HepG2 (cell line): ENCODE results near the gene RHBDF2. TPM values are rescaled to one million over a fixed set of nuclear protein-coding genes. Genes with fewer than 3 reads are reported as not detected.

Source experiments
- GTF3A ChIP-seq: sonication (generic); formaldehyde crosslinking; conservative IDR thresholded peaks from 2 replicates; pipeline ENCODE4 v1.4.0; 2020; ENCODE audit warnings: mild to moderate bottlenecking, missing genetic modification reagents
- HNRNPL ChIP-seq: fragments of 200-400 bp; formaldehyde crosslinking; IDR thresholded peaks from 2 replicates; pipeline ENCODE4 v1.6.1; 2017; ENCODE audit warnings: mild to moderate bottlenecking, low read depth, low read length
- IKZF4 ChIP-seq: sonication (generic); formaldehyde crosslinking; IDR thresholded peaks from 2 replicates; pipeline ENCODE4 v1.5.1; 2020; ENCODE audit warnings: borderline replicate concordance, mild to moderate bottlenecking, low read depth, missing genetic modification reagents; ENCODE audit errors: not compliant biosample characterization
- KAT8 ChIP-seq: IDR thresholded peaks from 2 replicates; pipeline ENCODE4 v1.6.1; 2016; ENCODE audit warnings: missing genetic modification reagents, missing compliant biosample characterization
- KDM5B ChIP-seq: sonication (generic); formaldehyde crosslinking; IDR thresholded peaks from 2 replicates; pipeline ENCODE4 v1.4.0; 2020; ENCODE audit warnings: missing genetic modification reagents, mild to moderate bottlenecking, borderline replicate concordance
- MEF2D ChIP-seq: sonication (generic); formaldehyde crosslinking; IDR thresholded peaks from 2 replicates; pipeline ENCODE4 v1.5.1; 2020; ENCODE audit warnings: mild to moderate bottlenecking, missing genetic modification reagents
- MNT ChIP-seq: fragments of 450-650 bp; IDR thresholded peaks from 2 replicates; pipeline ENCODE4 v1.6.1; 2016
- PHF21A ChIP-seq: sonication (generic); formaldehyde crosslinking; IDR thresholded peaks from 2 replicates; pipeline ENCODE4 v1.5.0; 2020; ENCODE audit warnings: mild to moderate bottlenecking, missing genetic modification reagents
- RARA ChIP-seq: IDR thresholded peaks from 2 replicates; pipeline ENCODE4 v1.6.1; 2016; ENCODE audit warnings: missing genetic modification reagents, missing compliant biosample characterization
- SIX1 ChIP-seq: sonication (generic); formaldehyde crosslinking; IDR thresholded peaks from 2 replicates; pipeline ENCODE4 v1.4.0; 2020; ENCODE audit warnings: missing genetic modification reagents, borderline replicate concordance
- SMYD3 ChIP-seq: sonication (generic); formaldehyde crosslinking; IDR thresholded peaks from 2 replicates; pipeline ENCODE4 v1.8.1; 2023; ENCODE audit warnings: mild to moderate bottlenecking, missing genetic modification reagents
- SNAPC4 ChIP-seq: sonication (generic); formaldehyde crosslinking; IDR thresholded peaks from 2 replicates; pipeline ENCODE4 v1.4.0; 2020; ENCODE audit warnings: mild to moderate bottlenecking, missing genetic modification reagents
- SP2 ChIP-seq: sonication (generic); formaldehyde crosslinking; IDR thresholded peaks from 2 replicates; pipeline ENCODE4 v1.5.1; 2020; ENCODE audit warnings: mild to moderate bottlenecking, missing genetic modification reagents
- SRY ChIP-seq: sonication (generic); formaldehyde crosslinking; IDR thresholded peaks from 2 replicates; pipeline ENCODE4 v1.8.0; 2022; ENCODE audit warnings: mild to moderate bottlenecking, missing genetic modification reagents
- SUZ12 ChIP-seq: fragments of 150-350 bp; IDR thresholded peaks from 2 replicates; pipeline ENCODE4 v1.6.1; 2014; ENCODE audit warnings: low read depth, low read length
- TBX3 ChIP-seq: fragments of 450-650 bp; IDR thresholded peaks from 2 replicates; pipeline ENCODE4 v1.6.1; 2017; ENCODE audit warnings: antibody characterized with exemption, mild to moderate bottlenecking, inconsistent platforms, borderline replicate concordance
- TP53 ChIP-seq: sonication (generic); formaldehyde crosslinking; conservative IDR thresholded peaks from 2 replicates; pipeline ENCODE4 v1.4.0; 2020; ENCODE audit warnings: missing genetic modification reagents
- ZFP82 ChIP-seq: sonication (generic); formaldehyde crosslinking; IDR thresholded peaks from 2 replicates; pipeline ENCODE4 v1.5.1; 2020; ENCODE audit warnings: mild to moderate bottlenecking, missing genetic modification reagents, borderline replicate concordance
- ZNF367 ChIP-seq: sonication (generic); formaldehyde crosslinking; IDR thresholded peaks from 2 replicates; pipeline ENCODE4 v1.4.0; 2020; ENCODE audit warnings: missing genetic modification reagents, borderline replicate concordance
- ZNF766 ChIP-seq: sonication (generic); formaldehyde crosslinking; IDR thresholded peaks from 2 replicates; pipeline ENCODE4 v1.5.0; 2020; ENCODE audit warnings: missing genetic modification reagents, borderline replicate concordance
- ZNF772 ChIP-seq: sonication (generic); formaldehyde crosslinking; IDR thresholded peaks from 2 replicates; pipeline ENCODE4 v1.5.0; 2020; ENCODE audit warnings: mild to moderate bottlenecking, missing genetic modification reagents
- polyA plus RNA-seq, 8 experiments: library from polyadenylated mRNA; depleted of rRNA in 3 of 8; stranded (reverse) in 7 of 8; unstranded in 1 of 8; fragments of >200 nt; fragmentation: Illumina TruSeq in 4 of 8; extraction: Trizol in 4 of 8; gene quantifications; 2 replicates each; pipeline versions ENCODE4 v1.2.1 to v1.2.3, GENCODE V29; 2011 to 2016; ENCODE audit warnings: low read depth in 4 of 8, missing spikeins in 1 of 8, mixed read lengths in 1 of 8; ENCODE audit not compliant: insufficient read depth in 1 of 8
- total RNA-seq, 5 experiments: library from RNA; depleted of rRNA; stranded (reverse); fragments of >200 nt; fragmentation: Illumina TruSeq; extraction: Trizol; gene quantifications; 2 replicates each; pipeline ENCODE4 v1.2.3, GENCODE V29; 2016; ENCODE audit warnings: low read depth in 1 of 5
- TF ChIP-seq, protein P1 (sequence below): sonication (generic); formaldehyde crosslinking; IDR thresholded peaks from 2 replicates; pipeline ENCODE4 v1.4.0; 2020; ENCODE audit warnings: missing genetic modification reagents

RHBDF2 gene
- total and polyA plus RNA-seq, 2 of the 13 experiments (the other 11 are each of a cell fraction or from before 2014, with no cell fraction given), result 7.8 to 24.2 TPM

DNA sequence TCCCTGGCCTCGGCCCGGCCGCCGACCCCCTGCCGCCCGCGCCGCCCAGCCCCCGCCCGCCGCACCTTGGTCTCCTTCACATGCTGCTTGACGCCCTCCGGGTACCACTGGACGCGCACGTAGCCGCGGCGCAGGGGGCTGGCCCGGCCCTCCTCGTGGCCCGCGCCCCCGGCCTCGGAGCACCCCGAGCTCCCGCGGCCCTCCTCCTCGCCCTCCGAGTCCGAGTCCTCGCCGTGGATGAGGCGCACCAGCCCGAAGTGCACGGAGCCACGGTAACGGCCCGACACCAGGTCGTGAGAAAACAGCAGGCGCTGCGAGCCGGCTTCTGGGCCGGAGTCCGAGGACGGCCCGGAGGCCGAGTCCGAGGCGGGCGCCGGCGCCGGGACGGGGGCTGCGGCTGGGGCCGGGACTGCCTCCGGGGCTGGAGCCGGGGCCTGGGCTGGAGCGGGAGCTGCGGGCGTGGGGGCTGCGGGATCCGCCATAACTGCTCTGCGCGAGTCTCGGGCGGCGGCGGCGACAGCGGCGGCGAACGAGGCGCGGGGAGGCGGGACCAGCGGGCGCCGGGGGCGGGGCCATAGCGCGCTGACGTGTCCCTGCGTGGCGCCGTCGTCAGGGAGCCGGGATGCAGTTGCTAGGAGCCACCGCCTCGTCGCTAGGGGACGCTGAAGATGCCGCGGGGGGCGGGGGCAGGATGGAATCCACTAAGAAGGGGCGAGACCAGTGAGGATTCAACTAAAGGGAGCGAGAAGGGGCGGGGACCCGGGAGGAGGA is 48.4 kb downstream of the RHBDF2 start, which contains the start of gene UBE2O (continued):
- TF ChIP-seq ZFP82 (CRISPR knock-in tag) (peak; percentile 24; the same call in 1 of the 2 replicates), KAT8 (CRISPR knock-in tag) (peak; percentile 45; the same call in 1 of the 2 replicates), SRY (peak; percentile 89), SIX1 (CRISPR knock-in tag) (no peak), SUZ12 (no peak), GTF3A (CRISPR knock-in tag) (no peak), IKZF4 (CRISPR knock-in tag) (no peak), TBX3 (no peak), HNRNPL (no peak), SP2 (CRISPR knock-in tag) (0 out of 2 replicates have a peak, but pooled peaks have one; percentile 44), MEF2D (CRISPR knock-in tag) (no peak), PHF21A (CRISPR knock-in tag) (no peak), MNT (no peak), ZNF772 (CRISPR knock-in tag) (peak; percentile 39; the same call in 1 of the 2 replicates), TP53 (no peak), ZNF367 (no peak; the same call in 1 of the 2 replicates), SNAPC4 (no peak), SMYD3 (no peak), ZNF766 (CRISPR knock-in tag) (peak; percentile 50; the same call in 1 of the 2 replicates), RARA (CRISPR knock-in tag) (no peak), KDM5B (CRISPR knock-in tag) (peak; percentile 65; the same call in 1 of the 2 replicates)
- TF ChIP-seq, protein P1, sequence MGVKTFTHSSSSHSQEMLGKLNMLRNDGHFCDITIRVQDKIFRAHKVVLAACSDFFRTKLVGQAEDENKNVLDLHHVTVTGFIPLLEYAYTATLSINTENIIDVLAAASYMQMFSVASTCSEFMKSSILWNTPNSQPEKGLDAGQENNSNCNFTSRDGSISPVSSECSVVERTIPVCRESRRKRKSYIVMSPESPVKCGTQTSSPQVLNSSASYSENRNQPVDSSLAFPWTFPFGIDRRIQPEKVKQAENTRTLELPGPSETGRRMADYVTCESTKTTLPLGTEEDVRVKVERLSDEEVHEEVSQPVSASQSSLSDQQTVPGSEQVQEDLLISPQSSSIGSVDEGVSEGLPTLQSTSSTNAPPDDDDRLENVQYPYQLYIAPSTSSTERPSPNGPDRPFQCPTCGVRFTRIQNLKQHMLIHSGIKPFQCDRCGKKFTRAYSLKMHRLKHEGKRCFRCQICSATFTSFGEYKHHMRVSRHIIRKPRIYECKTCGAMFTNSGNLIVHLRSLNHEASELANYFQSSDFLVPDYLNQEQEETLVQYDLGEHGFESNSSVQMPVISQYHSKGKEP, result no peak
